ENCODE data around the gene TBC1D1.
A peak's percentile ranks its signal among the peaks of the same experiment; 100 is the strongest.

Gene TBC1D1

DNA sequence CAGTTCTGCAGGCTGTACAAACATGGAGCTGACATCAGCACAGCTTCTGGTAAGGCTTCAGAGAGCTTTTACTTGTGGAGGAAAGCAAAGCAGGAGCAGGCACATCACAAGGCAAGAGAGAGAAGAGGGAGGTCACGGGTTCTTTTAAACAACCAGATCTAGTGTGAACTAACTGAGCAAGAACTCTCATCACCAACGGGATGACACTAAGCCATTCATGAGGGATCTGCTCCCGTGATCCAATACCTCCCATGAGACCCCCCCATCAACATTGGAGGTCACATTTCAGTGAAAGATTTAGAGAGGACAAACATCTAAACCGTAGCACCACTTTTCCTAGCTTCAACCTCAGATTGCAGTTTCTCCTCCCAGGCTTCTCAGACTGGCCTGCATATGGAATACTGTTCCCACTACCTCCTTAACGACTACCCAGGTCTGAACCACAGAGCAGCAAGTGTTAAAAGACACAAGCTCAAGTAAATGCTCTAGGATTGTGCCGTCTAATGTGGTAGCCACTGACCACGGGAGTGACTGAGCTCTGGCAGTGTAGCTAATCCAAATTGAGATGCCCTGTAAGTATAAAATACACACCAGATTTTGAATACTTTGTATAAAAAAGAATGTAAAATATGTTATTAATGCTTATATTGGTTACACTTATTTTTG, 262.0 kb downstream of the TBC1D1 start:
- Histone ChIP-seq H2AK5ac (ENCODE audit: low read length) (no peak overlapping the region), H3K79me1 (ENCODE audit: low read length) (no peaks in the 10 kb centered on the region), H3K14ac (ENCODE audit: low read length) (no peak overlapping the region), H3K79me2 (ENCODE audit: control insufficient read depth, insufficient read depth, low read length, poor library complexity) (no peaks in the 10 kb centered on the region), H3K27me3 (ENCODE audit: insufficient read depth, low read length) (no peaks in the 10 kb centered on the region), H4K91ac (ENCODE audit: low read depth, low read length) (no peak overlapping the region), H3K4me1 (ENCODE audit: control insufficient read depth in 1 of 2, insufficient read depth in 2 of 2, low read length in 2 of 2) (no peaks in the 10 kb centered on the region), H3K36me3 (ENCODE audit: control insufficient read depth in 1 of 2, insufficient read depth in 2 of 2, low read length in 2 of 2) (no peaks in the 10 kb centered on the region), H3K18ac (ENCODE audit: low read length) (no peak overlapping the region), H4K8ac (ENCODE audit: low read depth, low read length) (no peak overlapping the region), H3K27ac (ENCODE audit: low read depth, low read length) (no peak overlapping the region), H3K23ac (ENCODE audit: low read length) (no peak overlapping the region), H3K9ac (ENCODE audit: low read length) (no peak overlapping the region), H2BK12ac (ENCODE audit: low read length) (no peak overlapping the region), H2BK5ac (ENCODE audit: low read depth, low read length, poor library complexity) (no peak overlapping the region), H3K4ac (ENCODE audit: low read depth, low read length) (no peak overlapping the region), H3K9me3 (ENCODE audit: insufficient read depth, low read depth, low read length) (no peaks in the 10 kb centered on the region), H2AFZ (ENCODE audit: insufficient read depth, low read length, poor library complexity) (no peak overlapping the region), H2BK120ac (ENCODE audit: insufficient read depth, low read length, poor library complexity) (no peak overlapping the region), H4K12ac (ENCODE audit: low read depth, low read length) (no peak overlapping the region), H3K4me3 (ENCODE audit: low read depth, low read length) (no peak overlapping the region), H3K4me2 (ENCODE audit: low read length) (no peak overlapping the region)
- no CpG with 5 or more reads among the region's 7 CpGs for WGBS (ENCODE audit: extremely low coverage, insufficient coverage, insufficient read length)
- no peak for DNase-seq

- Histone ChIP-seq H3K9ac (ENCODE audit: low read length) (no peak overlapping the region), H4K91ac (ENCODE audit: low read depth, low read length) (no peak overlapping the region), H3K14ac (ENCODE audit: low read length) (no peak overlapping the region), H3K4me1 (ENCODE audit: control insufficient read depth in 1 of 2, insufficient read depth in 2 of 2, low read length in 2 of 2) (no peaks in the 10 kb centered on the region), H2BK120ac (ENCODE audit: insufficient read depth, low read length, poor library complexity) (no peak overlapping the region), H3K4ac (ENCODE audit: low read depth, low read length) (no peak overlapping the region), H2BK5ac (ENCODE audit: low read depth, low read length, poor library complexity) (no peak overlapping the region), H3K4me3 (ENCODE audit: low read depth, low read length) (no peak overlapping the region), H3K4me2 (ENCODE audit: low read length) (no peak overlapping the region), H2AFZ (ENCODE audit: insufficient read depth, low read length, poor library complexity) (no peak overlapping the region), H4K12ac (ENCODE audit: low read depth, low read length) (no peak overlapping the region), H3K27ac (ENCODE audit: low read depth, low read length) (no peak overlapping the region), H3K79me1 (ENCODE audit: low read length) (no peaks in the 10 kb centered on the region), H3K27me3 (ENCODE audit: insufficient read depth, low read length) (no peaks in the 10 kb centered on the region), H2BK12ac (ENCODE audit: low read length) (no peak overlapping the region), H3K36me3 (ENCODE audit: control insufficient read depth in 1 of 2, insufficient read depth in 2 of 2, low read length in 2 of 2) (no peaks in the 10 kb centered on the region), H3K23ac (ENCODE audit: low read length) (no peak overlapping the region), H3K79me2 (ENCODE audit: control insufficient read depth, insufficient read depth, low read length, poor library complexity) (no peaks in the 10 kb centered on the region), H3K18ac (ENCODE audit: low read length) (no peak overlapping the region), H4K8ac (ENCODE audit: low read depth, low read length) (no peak overlapping the region), H2AK5ac (ENCODE audit: low read length) (no peak overlapping the region), H3K9me3 (ENCODE audit: insufficient read depth, low read depth, low read length) (no peaks in the 10 kb centered on the region)
- DNase-seq, result no peak
- no CpG with 5 or more reads among the region's 2 CpGs for WGBS (ENCODE audit: extremely low coverage, insufficient coverage, insufficient read length)
These were observed 262.5 kb downstream of the TBC1D1 start for GRCh38 chr4:38153387-38153760.

DNA sequence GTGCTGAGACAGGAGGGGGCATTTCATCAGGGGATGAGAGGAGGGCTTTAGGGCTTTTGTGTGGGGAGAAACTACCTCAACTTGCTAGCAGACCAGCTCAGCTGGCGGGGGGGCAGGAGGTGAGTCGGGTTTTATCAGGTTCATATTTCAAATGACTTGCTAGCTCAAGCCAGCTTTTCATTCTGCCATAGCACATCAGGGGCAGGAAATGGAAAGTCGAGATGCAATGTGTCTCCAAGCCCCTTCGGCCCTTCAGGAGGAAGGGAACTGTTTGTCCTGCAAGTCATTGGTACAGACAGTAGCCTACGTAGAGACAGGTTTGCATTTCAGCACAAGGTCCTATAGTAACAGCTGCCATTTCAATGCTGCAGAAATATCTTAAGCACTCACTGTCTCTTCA, 263.4 kb downstream of the TBC1D1 start:
- Histone ChIP-seq H3K9ac (ENCODE audit: low read length) (no peak overlapping the region), H4K91ac (ENCODE audit: low read depth, low read length) (no peak overlapping the region), H2AFZ (ENCODE audit: insufficient read depth, low read length, poor library complexity) (no peak overlapping the region), H3K9me3 (ENCODE audit: insufficient read depth, low read depth, low read length) (no peaks in the 10 kb centered on the region), H3K79me1 (ENCODE audit: low read length) (no peaks in the 10 kb centered on the region), H3K14ac (ENCODE audit: low read length) (no peak overlapping the region), H3K4me1 (ENCODE audit: control insufficient read depth in 1 of 2, insufficient read depth in 2 of 2, low read length in 2 of 2) (no peaks in the 10 kb centered on the region), H3K36me3 (ENCODE audit: control insufficient read depth in 1 of 2, insufficient read depth in 2 of 2, low read length in 2 of 2) (no peaks in the 10 kb centered on the region), H4K8ac (ENCODE audit: low read depth, low read length) (no peak overlapping the region), H3K4me3 (ENCODE audit: low read depth, low read length) (no peak overlapping the region), H4K12ac (ENCODE audit: low read depth, low read length) (no peak overlapping the region), H3K18ac (ENCODE audit: low read length) (no peak overlapping the region), H3K4me2 (ENCODE audit: low read length) (no peak overlapping the region), H3K27ac (ENCODE audit: low read depth, low read length) (no peak overlapping the region), H3K4ac (ENCODE audit: low read depth, low read length) (no peak overlapping the region), H3K27me3 (ENCODE audit: insufficient read depth, low read length) (no peaks in the 10 kb centered on the region), H2BK120ac (ENCODE audit: insufficient read depth, low read length, poor library complexity) (no peak overlapping the region), H2BK12ac (ENCODE audit: low read length) (no peak overlapping the region), H2AK5ac (ENCODE audit: low read length) (no peak overlapping the region), H3K23ac (ENCODE audit: low read length) (no peak overlapping the region), H2BK5ac (ENCODE audit: low read depth, low read length, poor library complexity) (no peak overlapping the region), H3K79me2 (ENCODE audit: control insufficient read depth, insufficient read depth, low read length, poor library complexity) (no peaks in the 10 kb centered on the region)
- no CpG with 5 or more reads among the region's 5 CpGs for WGBS (ENCODE audit: extremely low coverage, insufficient coverage, insufficient read length)
- no peak for DNase-seq

DNA sequence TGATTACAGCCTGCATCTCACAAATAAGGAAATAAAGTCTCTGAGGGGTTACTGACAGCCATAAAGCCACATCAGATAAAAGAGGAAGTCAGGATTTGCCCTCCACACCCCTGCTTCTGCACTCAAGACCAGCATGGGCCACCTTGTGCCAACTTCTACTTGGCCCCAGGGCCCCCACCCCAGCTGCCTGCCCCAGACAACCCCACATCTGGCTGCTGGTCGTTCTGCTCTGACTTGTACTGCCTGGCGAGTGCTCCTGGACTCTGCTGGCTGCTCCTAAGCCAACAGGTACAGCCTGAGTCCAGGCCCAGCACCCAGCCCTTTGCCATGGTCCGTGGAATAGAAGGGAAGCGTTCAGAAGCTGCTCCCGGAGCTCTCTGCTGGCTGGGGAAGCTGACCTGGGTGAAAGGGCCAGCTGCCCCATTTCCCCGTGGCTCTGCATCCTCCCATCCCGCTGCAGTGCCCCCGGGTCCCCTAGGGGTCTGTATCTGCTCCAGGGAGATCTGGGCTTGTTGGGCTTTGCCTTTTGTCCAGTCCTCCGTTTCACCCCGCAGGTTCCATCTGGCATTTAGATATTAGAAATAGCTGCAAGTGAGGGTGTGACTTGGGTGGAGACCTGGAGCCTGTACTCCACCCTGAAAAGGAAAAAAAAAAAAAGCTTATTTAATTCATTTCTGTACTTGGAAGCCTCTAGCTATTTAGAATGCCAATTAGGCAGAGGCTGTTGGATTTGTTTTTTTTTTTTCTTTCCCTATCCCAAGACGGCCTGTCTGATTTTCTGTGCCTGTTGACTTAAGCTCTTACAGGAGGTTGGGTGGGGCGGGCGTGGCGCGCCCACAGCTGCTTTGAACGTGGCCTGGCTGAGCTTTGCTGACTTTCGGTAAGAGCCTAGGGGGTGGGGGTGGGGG, 264.1 kb downstream of the TBC1D1 start:
- H2BK5ac ChIP-seq (ENCODE audit: low read depth, low read length, poor library complexity), result no peak overlapping the region
- no CpG with 5 or more reads among the region's 17 CpGs for WGBS (ENCODE audit: extremely low coverage, insufficient coverage, insufficient read length)

More for the DNA sequence above, 264.1 kb downstream of the TBC1D1 start:
- H3K4me1 ChIP-seq (ENCODE audit: control insufficient read depth in 1 of 2, insufficient read depth in 2 of 2, low read length in 2 of 2), result no peaks in the 10 kb centered on the region
- H2AK5ac ChIP-seq (ENCODE audit: low read length), result no peak overlapping the region
- no peaks in the 10 kb centered on the region for H3K9me3 ChIP-seq (ENCODE audit: insufficient read depth, low read depth, low read length)
- H3K4ac ChIP-seq (ENCODE audit: low read depth, low read length), result no peak overlapping the region
- no peak overlapping the region for H2AFZ ChIP-seq (ENCODE audit: insufficient read depth, low read length, poor library complexity)
- no peak overlapping the region for H4K91ac ChIP-seq (ENCODE audit: low read depth, low read length)
- no peak overlapping the region for H3K14ac ChIP-seq (ENCODE audit: low read length)
- no peaks in the 10 kb centered on the region for H3K36me3 ChIP-seq (ENCODE audit: control insufficient read depth in 1 of 2, insufficient read depth in 2 of 2, low read length in 2 of 2)
- no peak overlapping the region for H2BK12ac ChIP-seq (ENCODE audit: low read length)
- H2BK120ac ChIP-seq (ENCODE audit: insufficient read depth, low read length, poor library complexity), result no peak overlapping the region
- no peak overlapping the region for H3K4me2 ChIP-seq (ENCODE audit: low read length)
- H3K79me1 ChIP-seq (ENCODE audit: low read length), result no peaks in the 10 kb centered on the region
- no peak overlapping the region for H3K23ac ChIP-seq (ENCODE audit: low read length)
- no peak overlapping the region for H3K18ac ChIP-seq (ENCODE audit: low read length)
- no peaks in the 10 kb centered on the region for H3K27me3 ChIP-seq (ENCODE audit: insufficient read depth, low read length)
- no peak overlapping the region for H4K12ac ChIP-seq (ENCODE audit: low read depth, low read length)
- no peak for DNase-seq
- H3K9ac ChIP-seq (ENCODE audit: low read length), result peak overlapping the region; percentile 16
- no peaks in the 10 kb centered on the region for H3K79me2 ChIP-seq (ENCODE audit: control insufficient read depth, insufficient read depth, low read length, poor library complexity)
- H3K4me3 ChIP-seq (ENCODE audit: low read depth, low read length), result no peak overlapping the region
- H3K27ac ChIP-seq (ENCODE audit: low read depth, low read length), result no peak overlapping the region
- no peak overlapping the region for H4K8ac ChIP-seq (ENCODE audit: low read depth, low read length)

Measured in trophoblast cell (in vitro differentiated cells and primary cell).